Mesendoderm (in vitro differentiated cells): ENCODE data around the gene C20orf96.
"Not testable (repeated sequence)": the region's sequence is repeated elsewhere in the genome, so short reads cannot be mapped to it uniquely, and the experiment has no call there.

Experiments
- DNase-seq: peaks from one replicate; pipeline ENCODE4 v3.0.0; 2013
- H2AK5ac ChIP-seq: 2 replicates; pipeline ENCODE4 v1.6.1; 2013; ENCODE audit warnings: low read length, inconsistent platforms
- H2BK120ac ChIP-seq: 2 replicates; pipeline ENCODE4 v1.6.1; 2013; ENCODE audit warnings: low read depth, mild to moderate bottlenecking, low read length, moderate library complexity, mixed read lengths
- H2BK15ac ChIP-seq: replicated peaks from 2 replicates; pipeline ENCODE4 v1.6.1; 2013; ENCODE audit warnings: low read depth, mild to moderate bottlenecking, moderate library complexity
- H2BK5ac ChIP-seq: 2 replicates; pipeline ENCODE4 v1.6.1; 2013; ENCODE audit warnings: low read length, inconsistent platforms
- H3K18ac ChIP-seq: 2 replicates; pipeline ENCODE4 v1.6.1; 2013; ENCODE audit warnings: mild to moderate bottlenecking, low read length, mixed read lengths
- H3K23ac ChIP-seq: one replicate; pipeline ENCODE4 v1.6.1; 2013; ENCODE audit warnings: low read length
- H3K27ac ChIP-seq: 2 replicates; pipeline ENCODE4 v1.5.1; 2013; ENCODE audit warnings: low read depth, mild to moderate bottlenecking, inconsistent platforms, low read length, moderate library complexity
- H3K27me3 ChIP-seq: 2 replicates; pipeline ENCODE4 v1.6.1; 2013; ENCODE audit warnings: low read length, control low read depth, mild to moderate bottlenecking, inconsistent platforms; ENCODE audit not compliant: insufficient read depth, poor library complexity
- H3K36me3 ChIP-seq: 2 replicates; pipeline ENCODE4 v1.6.1; 2013; ENCODE audit warnings: low read length, inconsistent platforms; ENCODE audit not compliant: control insufficient read depth, insufficient read depth
- H3K4ac ChIP-seq: one replicate; pipeline ENCODE4 v1.6.1; 2013; ENCODE audit warnings: low read depth, mild to moderate bottlenecking, low read length, moderate library complexity
- H3K4me1 ChIP-seq: 2 replicates; pipeline ENCODE4 v1.6.1; 2013; ENCODE audit warnings: low read depth, low read length, inconsistent platforms; ENCODE audit not compliant: control insufficient read depth
- H3K4me2 ChIP-seq: 2 replicates; pipeline ENCODE4 v1.6.1; 2013; ENCODE audit warnings: low read length
- H3K4me3 ChIP-seq: 2 replicates; pipeline ENCODE4 v1.5.1; 2013; ENCODE audit warnings: mild to moderate bottlenecking, low read length
- H3K56ac ChIP-seq: one replicate; pipeline ENCODE4 v1.6.1; 2013; ENCODE audit warnings: low read length
- H3K79me1 ChIP-seq: 2 replicates; pipeline ENCODE4 v1.6.1; 2013; ENCODE audit warnings: low read length, inconsistent platforms
- H3K79me2 ChIP-seq: 2 replicates; pipeline ENCODE4 v1.6.1; 2013; ENCODE audit warnings: mild to moderate bottlenecking, low read length; ENCODE audit not compliant: control insufficient read depth, insufficient read depth
- H3K9ac ChIP-seq: 2 replicates; pipeline ENCODE4 v1.6.1; 2013; ENCODE audit warnings: low read length, inconsistent platforms
- H4K5ac ChIP-seq: one replicate; pipeline ENCODE4 v1.6.1; 2013; ENCODE audit warnings: low read length
- H4K8ac ChIP-seq: one replicate; pipeline ENCODE4 v1.6.1; 2013; ENCODE audit warnings: low read depth, mild to moderate bottlenecking, control low read depth, low read length, moderate library complexity
- WGBS: extraction: QIAGEN DNeasy Blood & Tissue Kit; methylation state at CpG from one replicate; pipeline ENCODE4 v1.1.7; 2013; ENCODE audit warnings: low lambda C conversion rate, missing lambda C conversion rate; ENCODE audit not compliant: insufficient coverage; ENCODE audit errors: extremely low coverage; 5-methylcytosine and 5-hydroxymethylcytosine counted together

C20orf96 gene

DNA sequence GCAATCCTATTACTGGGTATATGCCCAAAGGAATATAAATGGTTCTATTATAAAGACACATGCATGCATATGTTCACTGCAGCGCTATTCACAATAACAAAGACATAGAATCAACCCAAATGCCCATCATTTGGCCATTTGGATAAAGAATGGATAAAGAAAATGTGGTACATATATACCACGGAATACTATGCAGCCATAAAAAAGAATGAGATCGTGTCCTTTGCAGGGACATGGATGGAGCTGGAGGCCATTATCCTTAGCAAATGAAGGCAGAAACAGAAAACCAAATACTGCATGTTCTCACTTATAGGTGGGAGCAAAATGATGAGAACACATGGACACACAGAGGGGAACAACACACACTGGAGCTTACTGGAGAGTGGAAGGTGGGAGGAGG is 64.7 kb downstream of the C20orf96 start:
- not testable (repeated sequence) for H2BK5ac ChIP-seq, H3K27ac ChIP-seq, H3K36me3 ChIP-seq, H3K79me1 ChIP-seq, DNase-seq, H3K27me3 ChIP-seq, H3K18ac ChIP-seq, H3K79me2 ChIP-seq, H3K4ac ChIP-seq, H3K23ac ChIP-seq, H3K9ac ChIP-seq, H3K4me2 ChIP-seq, H3K4me3 ChIP-seq, H2AK5ac ChIP-seq, H4K8ac ChIP-seq, H2BK15ac ChIP-seq, H3K56ac ChIP-seq, H3K4me1 ChIP-seq, H2BK120ac ChIP-seq, H4K5ac ChIP-seq
- WGBS: no CpG with 5 or more reads among the region's 3 CpGs

DNA sequence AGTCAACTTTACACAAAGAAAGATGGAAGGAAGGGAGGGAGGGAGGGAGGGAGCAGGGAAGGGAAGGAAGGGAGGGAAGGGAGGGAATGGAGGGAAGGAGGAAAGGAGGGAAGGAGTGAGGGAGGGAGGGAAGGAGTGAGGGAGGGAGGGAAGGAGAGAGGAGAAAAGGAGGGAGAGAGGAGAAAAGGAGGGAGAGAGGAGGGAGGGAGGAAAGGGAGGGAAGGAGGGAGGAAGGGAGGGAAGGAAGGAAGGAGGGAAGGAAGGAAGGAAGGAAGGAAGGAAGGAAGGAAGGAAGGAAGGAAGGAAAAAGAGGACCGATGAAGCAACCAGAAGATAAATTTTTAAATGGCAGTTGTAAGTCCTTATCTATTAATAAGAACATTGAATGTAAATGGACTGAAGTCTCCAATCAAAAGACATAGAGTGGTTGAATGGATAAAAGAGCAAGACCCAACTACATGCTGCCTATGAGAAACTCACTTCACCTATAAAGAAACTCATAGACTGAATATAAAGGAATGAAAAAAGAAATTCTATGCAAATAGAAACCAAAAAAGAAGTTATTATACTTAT is 69.2 kb downstream of the C20orf96 start:
- no peak overlapping the region for H3K23ac ChIP-seq
- H3K4me2 ChIP-seq: no peak overlapping the region
- H3K27ac ChIP-seq: no peak overlapping the region
- H3K4ac ChIP-seq: no peak overlapping the region
- DNase-seq: no peak
- H3K18ac ChIP-seq: no peak overlapping the region
- no peaks in the 10 kb centered on the region for H3K79me2 ChIP-seq
- H3K4me3 ChIP-seq: no peak overlapping the region
- H2BK15ac ChIP-seq: no peak overlapping the region
- H3K27me3 ChIP-seq: no peaks in the 10 kb centered on the region
- no peak overlapping the region for H3K9ac ChIP-seq
- no peak overlapping the region for H4K5ac ChIP-seq
- no peak overlapping the region for H3K56ac ChIP-seq
- no peaks in the 10 kb centered on the region for H3K4me1 ChIP-seq
- H4K8ac ChIP-seq: no peak overlapping the region
- no peaks in the 10 kb centered on the region for H3K36me3 ChIP-seq
- H2AK5ac ChIP-seq: no peak overlapping the region
- H3K79me1 ChIP-seq: no peaks in the 10 kb centered on the region
- no peak overlapping the region for H2BK120ac ChIP-seq
- no peak overlapping the region for H2BK5ac ChIP-seq
- no CpG with 5 or more reads among the region's 1 CpG for WGBS
